Hepatocyte (in vitro differentiated cells): ENCODE results near the gene OPN1SW. TPM values are rescaled to one million over a fixed set of nuclear protein-coding genes. Genes with fewer than 3 reads are reported as not detected.

ENCODE experiments used
- DNase-seq: peaks from one replicate; pipeline ENCODE4 v3.0.0-alpha.2; 2016; ENCODE audit warnings: low spot score
- H2AFZ ChIP-seq: fragments of 200-600 bp; sonication (generic); 2 replicates; pipeline ENCODE4 v1.6.0; 2016; ENCODE audit warnings: antibody characterized with exemption, mild to moderate bottlenecking
- H3K27ac ChIP-seq: fragments of 200-600 bp; sonication (generic); 2 replicates; pipeline ENCODE4 v1.5.1; 2016; ENCODE audit warnings: mild to moderate bottlenecking
- H3K27me3 ChIP-seq: fragments of 200-600 bp; sonication (generic); 2 replicates; pipeline ENCODE4 v1.6.1; 2016
- H3K36me3 ChIP-seq: fragments of 200-600 bp; sonication (generic); replicated peaks from 2 replicates; pipeline ENCODE4 v1.5.1; 2016; ENCODE audit warnings: low read depth; ENCODE audit not compliant: insufficient read depth
- H3K4me1 ChIP-seq: fragments of 200-600 bp; sonication (generic); 2 replicates; pipeline ENCODE4 v1.5.1; 2016; ENCODE audit warnings: mild to moderate bottlenecking, moderate library complexity; ENCODE audit not compliant: insufficient read depth
- H3K4me2 ChIP-seq: fragments of 200-600 bp; sonication (generic); 2 replicates; pipeline ENCODE4 v1.6.0; 2016
- H3K4me3 ChIP-seq: fragments of 200-600 bp; sonication (generic); 2 replicates; pipeline ENCODE4 v1.5.1; 2016; ENCODE audit warnings: mild to moderate bottlenecking
- H3K79me2 ChIP-seq: fragments of 200-600 bp; sonication (generic); 2 replicates; pipeline ENCODE4 v1.6.0; 2017; ENCODE audit warnings: mild to moderate bottlenecking
- H3K9me2 ChIP-seq: fragments of 200-600 bp; sonication (generic); replicated peaks from 2 replicates; pipeline ENCODE4 v1.6.0; 2017; ENCODE audit warnings: mild to moderate bottlenecking; ENCODE audit not compliant: insufficient read depth
- H3K9me3 ChIP-seq: fragments of 200-600 bp; sonication (generic); 2 replicates; pipeline ENCODE4 v1.5.1; 2016; ENCODE audit warnings: low read depth, mild to moderate bottlenecking
- H4K20me1 ChIP-seq: fragments of 200-600 bp; sonication (generic); 2 replicates; pipeline ENCODE4 v1.6.0; 2016; ENCODE audit warnings: mild to moderate bottlenecking; ENCODE audit not compliant: insufficient read depth, poor library complexity, severe bottlenecking
- CTCF ChIP-seq: fragments of 200-600 bp; sonication (generic); IDR thresholded peaks from 2 replicates; pipeline ENCODE4 v1.5.1; 2016; ENCODE audit warnings: antibody characterized with exemption, mild to moderate bottlenecking; ENCODE audit not compliant: poor library complexity
- EZH2 ChIP-seq: fragments of 200-600 bp; sonication (generic); IDR thresholded peaks from 2 replicates; pipeline ENCODE4 v1.6.1; 2016; ENCODE audit warnings: antibody characterized with exemption, mild to moderate bottlenecking, borderline replicate concordance
- EZH2phosphoT487 ChIP-seq: fragments of 200-600 bp; sonication (generic); IDR thresholded peaks from one replicate; pipeline ENCODE4 v1.6.1; 2018; ENCODE audit warnings: antibody characterized with exemption, mild to moderate bottlenecking, low read depth, moderate library complexity; ENCODE audit not compliant: unreplicated experiment, severe bottlenecking
- WGBS: methylation state at CpG from one replicate; pipeline ENCODE4 v1.1.6; 2016; ENCODE audit warnings: low lambda C conversion rate; ENCODE audit errors: missing lambda C conversion rate; 5-methylcytosine and 5-hydroxymethylcytosine counted together
- polyA plus RNA-seq: library from polyadenylated mRNA; unstranded; fragments of >200 nt; fragmentation: Nextera tagmentation; extraction: Ambion mirVana; gene quantifications from 2 replicates; pipeline ENCODE4 v1.2.1, GENCODE V29; 2016
- small RNA-seq: library from RNA; depleted of rRNA; stranded (forward); fragments of <200 nt; gene quantifications from one replicate; pipeline ENCODE3, GENCODE V24; 2014
- total RNA-seq: library from RNA; depleted of rRNA; stranded (reverse); fragments of >200 nt; gene quantifications from 2 replicates; pipeline ENCODE4 v1.2.3, GENCODE V29; 2014

OPN1SW gene
- total and polyA plus RNA-seq, 2 experiments from 2014 or later, result not detected

- Histone ChIP-seq H2AFZ (no peak overlapping the region), H3K9me2 (no peaks in the 10 kb centered on the region), H3K27me3 (peaks cover 3% of the 10 kb centered on the region), H3K4me1 (no peaks in the 10 kb centered on the region), H3K27ac (no peak overlapping the region), H3K36me3 (no peaks in the 10 kb centered on the region), H4K20me1 (no peaks in the 10 kb centered on the region), H3K4me2 (no peak overlapping the region), H3K9me3 (no peaks in the 10 kb centered on the region), H3K79me2 (no peaks in the 10 kb centered on the region), H3K4me3 (no peak overlapping the region)
- no peak for DNase-seq
- WGBS, result 92% methylated on average over 2 of the region's 2 CpGs
- no peak for TF ChIP-seq EZH2phosphoT487
- TF ChIP-seq EZH2, result no peak
- TF ChIP-seq CTCF, result no peak
These were observed 50.1 kb downstream of the OPN1SW start for GRCh38 chr7:128725531-128725930.

- Histone ChIP-seq H3K79me2 (no peaks in the 10 kb centered on the region), H3K36me3 (no peaks in the 10 kb centered on the region), H3K27me3 (peaks cover 3% of the 10 kb centered on the region), H3K4me1 (no peaks in the 10 kb centered on the region), H4K20me1 (no peaks in the 10 kb centered on the region), H3K4me3 (no peak overlapping the region), H3K27ac (no peak overlapping the region), H3K4me2 (no peak overlapping the region), H2AFZ (no peak overlapping the region), H3K9me2 (no peaks in the 10 kb centered on the region), H3K9me3 (no peaks in the 10 kb centered on the region)
- 94% methylated on average over 5 of the region's 5 CpGs for WGBS
- no peak for TF ChIP-seq EZH2phosphoT487
- DNase-seq, result no peak
These were observed 50.9 kb downstream of the OPN1SW start for GRCh38 chr7:128724743-128725142.

Small RNAs within 50 kb of the gene (small RNA-seq; reads per million reads assigned to genes)
- not detected for gene RN7SL81P

Other genes starting within 250 kb of the OPN1SW start
- 0.40 and 0.67 TPM in 2 replicates for gene GARIN1A, start 103.5 kb downstream of the OPN1SW start, total RNA-seq
- 0.44 and 1.7 TPM in 2 replicates for gene GARIN1A, start 103.5 kb downstream of the OPN1SW start, polyA plus RNA-seq
- 248 and 267 TPM in 2 replicates for gene CALU, start 36.4 kb downstream of the OPN1SW start, total RNA-seq
- gene CALU, start 36.4 kb downstream of the OPN1SW start, polyA plus RNA-seq, result 283 and 291 TPM in 2 replicates
- 3.4 and 5.6 TPM in 2 replicates for gene CCDC136, start 16.2 kb upstream of the OPN1SW start, total RNA-seq
- gene CCDC136, start 16.2 kb upstream of the OPN1SW start, polyA plus RNA-seq, result 3.8 and 8.3 TPM in 2 replicates
- gene FLNC, start 54.6 kb upstream of the OPN1SW start, total RNA-seq, result 32.8 and 60.7 TPM in 2 replicates
- 40.4 and 46.6 TPM in 2 replicates for gene FLNC, start 54.6 kb upstream of the OPN1SW start, polyA plus RNA-seq
- 181 and 184 TPM in 2 replicates for gene ATP6V1F, start 87.1 kb upstream of the OPN1SW start, total RNA-seq
- gene ATP6V1F, start 87.1 kb upstream of the OPN1SW start, polyA plus RNA-seq, result 422 and 426 TPM in 2 replicates
- gene KCP, start 134.9 kb upstream of the OPN1SW start, total RNA-seq, result 0.20 and 0.40 TPM in 2 replicates
- 2.4 and 3.3 TPM in 2 replicates for gene KCP, start 134.9 kb upstream of the OPN1SW start, polyA plus RNA-seq
- gene IRF5, start 162.1 kb upstream of the OPN1SW start, total RNA-seq, result 0.44 and 0.73 TPM in 2 replicates
- gene IRF5, start 162.1 kb upstream of the OPN1SW start, polyA plus RNA-seq, result 0.55 TPM in 1 of 2 replicates, not detected in the other